Measurements from ENCODE around the gene GPR158.

The GPR158 gene

GRCh38 chr10:25178411-25178810, 3.6 kb downstream of the GPR158 start:
- H3K36me3 ChIP-seq = no peaks in the 10 kb centered on the region
- intact Hi-C loops (cut with DNase I; ENCODE audit: low total_unique reads) = no loop called here
- no peak overlapping the region for H3K4me3 ChIP-seq
- H3K27ac ChIP-seq = no peak overlapping the region
- no peak for DNase-seq
- H3K27me3 ChIP-seq = peaks cover 0 to 35% of the 10 kb centered on the region in 2 donors
- H3K9me3 ChIP-seq = no peaks in the 10 kb centered on the region
- peaks cover 0 to 26% (median 19%) of the 10 kb centered on the region in 4 donors for H3K4me1 ChIP-seq
- no peak for TF ChIP-seq CTCF (IDR thresholded peaks at IDR 0.05)

GRCh38 chr10:25180801-25181200, 6.0 kb downstream of the GPR158 start:
- TF ChIP-seq CTCF (IDR thresholded peaks at IDR 0.05) = no peak
- no peak overlapping the region for H3K4me3 ChIP-seq
- H3K9me3 ChIP-seq = no peaks in the 10 kb centered on the region
- intact Hi-C loops (cut with DNase I; ENCODE audit: low total_unique reads) = no loop called here
- H3K36me3 ChIP-seq = no peaks in the 10 kb centered on the region
- H3K27ac ChIP-seq = no peak overlapping the region
- H3K27me3 ChIP-seq = peaks cover 0 to 31% of the 10 kb centered on the region in 2 donors
- DNase-seq = no peak
- peaks cover 0 to 9% (median 6%) of the 10 kb centered on the region in 4 donors for H3K4me1 ChIP-seq

- Histone ChIP-seq H3K4me3 (no peak overlapping the region), H3K36me3 (no peaks in the 10 kb centered on the region), H3K9me3 (no peaks in the 10 kb centered on the region), H3K4me1 (no peaks in the 10 kb centered on the region), H3K27me3 (peaks cover 0 to 12% of the 10 kb centered on the region in 2 donors), H3K27ac (no peak overlapping the region)
- DNase-seq = no peak
- no peak for TF ChIP-seq CTCF (IDR thresholded peaks at IDR 0.05)
- intact Hi-C loops (cut with DNase I; ENCODE audit: low total_unique reads) = no loop called here
These were observed 7.8 kb downstream of the GPR158 start for GRCh38 chr10:25182636-25183035.

- DNase-seq = no peak
- no peaks in the 10 kb centered on the region for H3K4me1 ChIP-seq
- H3K27me3 ChIP-seq = no peaks in the 10 kb centered on the region
- H3K27ac ChIP-seq = no peak overlapping the region
- peaks cover 0 to 4% (median 3%) of the 10 kb centered on the region in 3 donors for H3K9me3 ChIP-seq
- TF ChIP-seq CTCF (IDR thresholded peaks at IDR 0.05) = no peak
- intact Hi-C loops (cut with DNase I; ENCODE audit: low total_unique reads) = no loop called here
- H3K36me3 ChIP-seq = no peaks in the 10 kb centered on the region
- no peak overlapping the region for H3K4me3 ChIP-seq
These were observed 16.5 kb downstream of the GPR158 start for GRCh38 chr10:25191162-25191895.

GRCh38 chr10:25198151-25198550, 23.4 kb downstream of the GPR158 start:
- no peak overlapping the region for H3K4me3 ChIP-seq
- intact Hi-C loops (cut with DNase I; ENCODE audit: low total_unique reads) = no loop called here
- H3K36me3 ChIP-seq = no peaks in the 10 kb centered on the region
- no peak overlapping the region for H3K27ac ChIP-seq
- no peak for DNase-seq
- no peaks in the 10 kb centered on the region for H3K4me1 ChIP-seq
- no peak for TF ChIP-seq CTCF (IDR thresholded peaks at IDR 0.05)
- H3K27me3 ChIP-seq = no peaks in the 10 kb centered on the region
- no peaks in the 10 kb centered on the region for H3K9me3 ChIP-seq
